ENCODE results near the gene MACF1.
"Not testable (repeated sequence)": the region's sequence is repeated elsewhere in the genome, so short reads cannot be mapped to it uniquely, and the experiment has no call there.

Gene MACF1

GRCh38 chr1:39498096-39498710, 293.7 kb downstream of the MACF1 start:
- DNase-seq: not testable (repeated sequence)

GRCh38 chr1:39498821-39499220, 294.3 kb downstream of the MACF1 start:
- DNase-seq: not testable (repeated sequence)

GRCh38 chr1:39499668-39500067, 295.2 kb downstream of the MACF1 start:
- DNase-seq: no peak

DNA sequence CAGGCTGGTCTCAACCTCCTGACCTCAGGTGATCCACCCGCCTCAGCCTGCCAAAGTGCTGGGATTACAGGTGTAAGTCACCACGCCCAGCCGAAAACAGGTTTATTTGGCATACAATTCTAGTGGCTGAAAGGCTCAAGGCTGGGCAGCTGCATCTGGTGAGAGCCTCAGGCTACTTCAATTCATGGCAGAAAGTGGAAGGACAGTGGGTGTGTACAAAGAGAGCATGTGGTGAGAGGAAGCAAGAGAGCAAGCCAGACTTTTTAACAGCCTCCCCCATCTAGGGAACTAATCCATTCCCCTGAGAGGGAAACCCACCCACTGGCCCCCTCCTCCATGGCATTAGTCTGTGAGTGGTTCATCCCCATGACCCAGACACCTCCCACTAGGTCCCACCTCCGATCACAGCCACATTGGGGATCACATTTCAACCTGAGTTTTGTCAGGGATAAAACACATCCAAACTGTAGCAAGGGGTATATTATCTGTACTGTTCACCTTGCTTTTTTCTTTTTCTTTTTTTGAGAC, 296.4 kb downstream of the MACF1 start:
- DNase-seq: no peak

- DNase-seq: no peak
Measured at GRCh38 chr1:39501666-39502065, 297.2 kb downstream of the MACF1 start.

- DNase-seq: not testable (repeated sequence)
Measured at GRCh38 chr1:39504436-39504835, 299.9 kb downstream of the MACF1 start.

GRCh38 chr1:39505289-39505688, 300.8 kb downstream of the MACF1 start:
- no peak for DNase-seq

- peak; percentile 16 for DNase-seq
Measured at GRCh38 chr1:39507230-39507928, 302.9 kb downstream of the MACF1 start.

DNA sequence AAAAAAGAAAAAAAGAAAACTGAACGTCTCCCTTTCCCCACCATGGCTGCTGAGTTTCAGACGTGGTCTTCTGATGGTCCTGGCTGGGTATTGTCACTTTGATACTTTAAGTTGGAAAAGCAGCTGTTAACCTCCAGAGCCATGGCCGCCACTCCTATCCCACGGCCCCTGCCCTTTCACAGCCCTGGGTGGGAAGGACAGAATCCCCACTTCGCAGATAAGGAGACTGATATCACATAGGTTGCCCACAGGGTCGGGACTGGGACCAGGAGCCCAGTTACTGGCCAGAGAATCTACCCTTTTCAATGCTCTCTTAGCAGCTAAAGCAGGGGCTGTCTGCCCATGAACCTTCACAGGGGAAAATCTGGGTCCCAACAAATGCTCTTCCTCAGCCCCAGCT, 303.8 kb downstream of the MACF1 start:
- no peak for DNase-seq

DNA sequence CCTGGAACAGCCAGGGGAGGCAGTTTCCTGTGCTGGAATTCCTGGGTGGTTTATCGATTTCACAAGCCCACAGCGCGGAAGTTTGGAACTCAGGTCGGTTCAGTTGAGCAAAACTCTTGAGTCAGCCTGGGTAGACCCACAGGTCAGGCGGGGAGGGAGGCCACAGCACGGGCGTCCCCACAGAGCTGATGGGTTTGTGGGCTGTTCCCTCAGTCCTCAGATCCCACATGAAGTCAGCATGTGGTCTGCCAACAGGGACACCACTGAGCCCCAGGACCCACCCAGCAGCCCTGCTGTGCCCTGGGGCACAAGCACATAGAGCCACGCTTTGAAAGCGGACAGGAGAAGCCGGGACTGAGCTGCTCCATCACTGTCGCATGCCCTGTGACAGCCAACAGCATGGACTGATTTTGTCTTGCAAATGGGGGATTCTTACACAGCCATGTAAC, 304.4 kb downstream of the MACF1 start:
- DNase-seq: no peak

GRCh38 chr1:39509360-39510009, 305.0 kb downstream of the MACF1 start:
- DNase-seq: no peak

DNA sequence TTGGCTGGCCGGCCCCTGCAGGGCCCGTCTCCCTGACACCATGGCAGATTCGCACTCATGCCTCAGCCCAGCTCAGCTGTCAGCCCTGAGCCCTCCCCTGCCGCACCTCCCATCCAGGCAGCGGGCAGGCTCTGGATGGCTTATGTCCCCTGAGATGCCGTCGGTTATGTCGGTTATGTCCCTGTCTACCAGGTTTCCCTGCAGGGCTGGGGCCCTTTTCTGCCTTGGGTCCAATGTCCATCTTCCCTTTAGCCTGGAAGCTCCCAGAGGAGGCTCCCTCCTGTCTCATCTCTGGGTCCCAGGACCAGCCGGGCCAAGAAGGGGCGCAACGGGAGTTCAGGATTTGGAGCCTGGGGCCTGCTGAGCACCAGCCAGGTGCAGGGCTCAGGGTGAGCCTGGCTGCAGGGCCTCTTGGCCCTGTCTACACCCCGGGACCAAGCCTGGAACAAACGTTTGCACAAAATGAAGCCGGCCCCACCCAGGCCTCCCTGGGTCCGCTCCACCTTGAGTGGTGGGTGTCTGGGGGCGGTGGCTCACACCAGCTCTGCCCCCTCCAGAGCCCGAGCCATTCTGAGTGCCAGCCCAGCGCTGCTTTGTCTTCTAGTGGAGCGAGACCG, 306.2 kb downstream of the MACF1 start:
- not testable (repeated sequence) for DNase-seq

GRCh38 chr1:39511477-39511876, 307.0 kb downstream of the MACF1 start:
- DNase-seq: not testable (repeated sequence)

- DNase-seq: not testable (repeated sequence)
Measured at GRCh38 chr1:39512234-39512847, 307.8 kb downstream of the MACF1 start.

- not testable (repeated sequence) for DNase-seq
Measured at GRCh38 chr1:39514710-39515124, 310.2 kb downstream of the MACF1 start.

DNA sequence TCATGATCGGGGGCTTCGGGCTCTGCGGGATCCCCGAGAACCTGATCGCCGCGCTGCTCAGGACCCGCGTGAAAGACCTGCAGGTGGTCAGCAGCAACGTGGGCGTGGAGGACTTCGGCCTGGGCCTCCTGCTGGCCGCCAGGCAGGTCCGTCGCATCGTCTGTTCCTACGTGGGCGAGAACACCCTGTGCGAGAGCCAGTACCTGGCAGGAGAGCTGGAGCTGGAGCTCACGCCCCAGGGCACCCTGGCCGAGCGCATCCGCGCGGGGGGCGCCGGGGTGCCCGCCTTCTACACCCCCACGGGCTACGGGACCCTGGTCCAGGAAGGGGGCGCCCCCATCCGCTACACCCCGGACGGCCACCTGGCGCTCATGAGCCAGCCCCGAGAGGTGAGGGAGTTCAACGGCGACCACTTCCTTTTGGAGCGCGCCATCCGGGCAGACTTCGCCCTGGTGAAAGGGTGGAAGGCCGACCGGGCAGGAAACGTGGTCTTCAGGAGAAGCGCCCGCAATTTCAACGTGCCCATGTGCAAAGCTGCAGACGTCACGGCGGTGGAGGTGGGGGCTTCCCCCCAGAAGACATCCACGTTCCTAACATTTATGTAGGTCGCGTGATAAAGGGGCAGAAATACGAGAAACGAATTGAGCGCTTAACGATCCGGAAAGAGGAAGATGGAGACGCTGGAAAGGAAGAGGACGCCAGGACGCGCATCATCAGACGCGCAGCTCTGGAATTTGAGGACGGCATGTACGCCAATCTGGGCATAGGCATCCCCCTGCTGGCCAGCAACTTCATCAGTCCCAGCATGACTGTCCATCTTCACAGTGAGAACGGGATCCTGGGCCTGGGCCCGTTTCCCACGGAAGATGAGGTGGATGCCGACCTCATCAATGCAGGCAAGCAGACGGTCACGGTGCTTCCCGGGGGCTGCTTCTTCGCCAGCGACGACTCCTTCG, 310.9 kb downstream of the MACF1 start:
- DNase-seq: not testable (repeated sequence)

DNA sequence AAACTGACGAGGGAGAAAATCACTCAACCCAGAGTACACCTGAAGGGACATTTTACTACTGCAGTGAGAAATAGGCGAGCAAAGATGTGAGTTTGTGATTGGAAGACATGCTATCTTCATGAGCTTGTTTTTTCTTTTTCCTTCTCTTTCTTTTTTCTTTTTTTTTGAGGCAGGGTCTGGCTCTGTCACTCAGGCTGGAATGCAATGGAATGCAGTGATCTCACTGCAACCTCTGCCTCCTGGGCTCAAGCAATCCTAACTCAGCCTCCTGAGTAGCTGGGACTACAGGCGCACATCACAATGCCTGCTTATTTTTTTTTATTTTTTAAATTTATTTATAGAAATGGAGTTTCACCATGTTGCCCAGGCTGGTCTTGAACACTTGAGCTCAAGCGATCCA, 312.3 kb downstream of the MACF1 start:
- not testable (repeated sequence) for DNase-seq

DNA sequence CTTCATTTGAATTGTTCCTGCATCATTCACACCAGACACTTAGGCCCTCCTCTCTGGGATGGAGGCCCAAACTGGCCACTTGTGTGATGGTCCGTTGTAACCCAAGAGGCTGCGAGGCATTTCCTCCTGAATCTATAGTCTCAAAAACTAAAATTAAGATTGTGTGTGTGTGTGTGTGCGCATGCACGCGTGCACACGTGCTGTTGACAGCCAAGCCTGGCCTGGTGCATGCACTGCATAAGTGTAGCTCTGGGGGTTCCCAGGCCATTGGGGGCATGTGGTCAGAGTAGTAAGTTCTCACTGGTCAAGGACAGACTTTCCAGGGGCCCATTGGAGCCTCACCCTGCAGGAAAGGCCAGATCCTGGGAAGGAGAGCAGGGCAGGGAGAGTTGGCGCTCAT, 313.4 kb downstream of the MACF1 start:
- not testable (repeated sequence) for DNase-seq

GRCh38 chr1:39519376-39519775, 314.9 kb downstream of the MACF1 start:
- not testable (repeated sequence) for DNase-seq

DNA sequence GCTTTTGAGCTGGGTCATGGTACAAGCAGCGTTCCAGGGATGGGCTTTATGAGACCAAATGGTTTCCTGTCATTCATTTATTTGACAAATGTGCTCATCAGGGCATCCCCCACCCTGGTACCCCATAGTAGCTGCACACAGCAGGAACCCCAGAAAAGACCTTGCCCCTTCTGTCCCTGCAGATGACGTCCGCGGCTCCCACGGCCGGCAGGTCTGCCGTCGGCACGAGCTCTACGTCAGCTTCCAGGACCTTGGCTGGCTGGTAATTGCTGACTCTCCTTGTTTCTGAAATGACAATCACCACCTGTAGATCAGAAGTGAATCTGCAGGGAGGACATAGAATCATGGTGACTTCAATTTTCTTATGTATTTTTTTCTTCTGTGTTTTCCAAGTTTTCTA, 317.7 kb downstream of the MACF1 start:
- not testable (repeated sequence) for DNase-seq
